ENCODE measurements around the gene PPP2R2B. TPM values are rescaled to one million over a fixed set of nuclear protein-coding genes. Genes with fewer than 3 reads are reported as not detected.
"Not testable (repeated sequence)": the region's sequence is repeated elsewhere in the genome, so short reads cannot be mapped to it uniquely, and the experiment has no call there.

The PPP2R2B gene
- polyA plus RNA-seq, 12 donors, result 1.2 to 7.7 (median 2.0) TPM; not detected in 2

GRCh38 chr5:146609731-146610130, 268.8 kb downstream of the PPP2R2B start:
- DNase-seq, result not testable (repeated sequence)

GRCh38 chr5:146607659-146608332, 270.8 kb downstream of the PPP2R2B start:
- no peak for DNase-seq

- no peak for DNase-seq
Measured at GRCh38 chr5:146606893-146607292, 271.7 kb downstream of the PPP2R2B start.

GRCh38 chr5:146600376-146600775, 278.2 kb downstream of the PPP2R2B start:
- no peak for DNase-seq

GRCh38 chr5:146599261-146599660, 279.3 kb downstream of the PPP2R2B start:
- DNase-seq, result no peak

GRCh38 chr5:146595088-146595487, 283.5 kb downstream of the PPP2R2B start:
- no peak for DNase-seq

- no peak for DNase-seq
Measured at GRCh38 chr5:146592352-146592751, 286.2 kb downstream of the PPP2R2B start.

GRCh38 chr5:146589028-146589345, 289.6 kb downstream of the PPP2R2B start:
- no peak for DNase-seq

GRCh38 chr5:146588331-146589027, 290.1 kb downstream of the PPP2R2B start:
- no peak for DNase-seq

GRCh38 chr5:146586752-146587151, 291.8 kb downstream of the PPP2R2B start:
- no peak for DNase-seq

GRCh38 chr5:146584750-146585149, 293.8 kb downstream of the PPP2R2B start:
- DNase-seq, result no peak

- DNase-seq, result no peak
Measured at GRCh38 chr5:146582051-146582596, 296.4 kb downstream of the PPP2R2B start.

- no peak for DNase-seq
Measured at GRCh38 chr5:146580237-146580636, 298.3 kb downstream of the PPP2R2B start.

- DNase-seq, result no peak
Measured at GRCh38 chr5:146574713-146575112, 303.8 kb downstream of the PPP2R2B start.

GRCh38 chr5:146568161-146568560, 310.4 kb downstream of the PPP2R2B start:
- no peak for DNase-seq

GRCh38 chr5:146565764-146566367, 312.7 kb downstream of the PPP2R2B start:
- DNase-seq, result peak; percentile 24

GRCh38 chr5:146564007-146564762, 314.4 kb downstream of the PPP2R2B start:
- no peak for DNase-seq

- DNase-seq, result no peak
Measured at GRCh38 chr5:146562461-146562860, 316.1 kb downstream of the PPP2R2B start.

GRCh38 chr5:146561711-146562110, 316.8 kb downstream of the PPP2R2B start:
- DNase-seq, result no peak

- no peak for DNase-seq
Measured at GRCh38 chr5:146560205-146560812, 318.2 kb downstream of the PPP2R2B start.

- not testable (repeated sequence) for DNase-seq
Measured at GRCh38 chr5:146556884-146557283, 321.7 kb downstream of the PPP2R2B start.

GRCh38 chr5:146553446-146553845, 325.1 kb downstream of the PPP2R2B start:
- DNase-seq, result no peak
